ENCODE results near the gene TAB2.

TAB2 gene

DNA sequence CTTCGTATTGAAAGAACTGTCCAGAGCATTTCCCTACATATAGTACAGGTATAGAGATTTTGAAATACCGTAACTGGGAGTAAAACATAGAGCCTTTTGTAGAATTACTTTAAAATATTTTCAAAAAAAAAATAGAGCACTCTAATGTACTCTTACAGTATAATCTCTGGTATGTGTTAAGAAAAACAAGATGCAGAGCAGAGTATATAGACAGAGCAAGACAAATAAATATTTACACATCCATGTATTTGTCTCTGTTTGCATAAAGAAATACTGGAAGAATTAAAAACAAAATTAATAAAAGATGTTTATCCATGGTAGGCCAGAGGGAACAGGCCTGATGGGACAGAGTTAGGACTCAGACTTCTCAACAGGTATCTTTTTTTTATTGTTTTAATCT, 54.5 kb downstream of the TAB2 start:
- no peak for DNase-seq (ENCODE audit: low spot score)

DNA sequence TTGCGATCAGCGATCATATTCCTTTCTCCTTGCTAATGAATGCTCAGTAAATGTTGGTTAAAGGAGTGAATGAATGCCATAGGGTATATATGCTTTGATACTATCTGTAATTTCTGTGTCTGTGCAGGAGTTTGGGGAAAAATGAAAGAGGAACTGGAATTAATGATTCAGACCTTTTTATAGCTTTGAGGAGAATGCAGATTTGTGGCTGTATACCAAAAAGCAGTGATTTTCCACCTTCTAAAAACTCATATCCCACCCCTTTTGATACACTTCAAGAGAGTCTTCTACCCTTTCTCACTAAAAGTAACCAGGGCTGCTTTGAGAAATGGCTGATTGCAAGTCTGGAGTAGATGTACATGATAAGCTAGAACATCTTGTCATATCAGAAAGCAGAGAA, 56.0 kb downstream of the TAB2 start:
- no peak for DNase-seq (ENCODE audit: low spot score)

DNA sequence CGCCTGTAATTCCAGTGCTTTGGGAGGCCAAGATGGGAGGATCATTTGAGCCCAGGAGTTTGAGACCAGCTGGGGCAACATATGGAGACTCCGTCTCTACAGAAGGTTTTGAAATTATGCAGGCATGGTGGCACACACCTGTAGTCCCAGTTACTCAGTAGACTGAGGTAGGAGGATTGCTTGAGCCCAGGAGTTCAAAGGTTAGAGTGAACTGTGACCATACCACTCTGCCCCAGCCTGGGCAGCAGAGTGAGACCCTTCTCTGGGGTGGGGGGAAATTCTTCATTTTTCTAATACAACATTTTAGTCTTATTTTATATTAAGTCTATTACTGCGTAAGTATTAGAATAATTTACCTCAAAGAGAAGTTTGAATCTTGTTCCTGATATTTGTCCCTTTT, 62.5 kb downstream of the TAB2 start:
- no peak for DNase-seq (ENCODE audit: low spot score)

DNA sequence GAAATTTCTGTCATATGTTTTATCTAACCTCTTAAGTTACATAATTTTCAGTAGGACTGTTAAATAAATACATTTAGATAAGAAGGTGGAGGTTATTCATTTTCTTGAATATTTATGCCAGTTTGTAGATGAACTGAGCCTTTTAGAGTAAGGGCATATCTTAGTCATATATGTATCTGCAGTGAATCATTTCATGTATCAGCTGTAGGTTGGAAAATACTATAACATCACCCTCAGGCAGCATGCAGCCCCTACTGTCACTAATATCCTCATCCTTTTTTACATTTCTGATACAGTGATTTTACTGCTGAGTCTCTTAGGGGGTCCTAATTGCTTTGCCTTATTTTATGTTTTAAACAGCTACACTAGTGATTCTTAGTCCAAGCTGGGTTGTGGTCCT, 63.0 kb downstream of the TAB2 start:
- no peak for DNase-seq (ENCODE audit: low spot score)

DNA sequence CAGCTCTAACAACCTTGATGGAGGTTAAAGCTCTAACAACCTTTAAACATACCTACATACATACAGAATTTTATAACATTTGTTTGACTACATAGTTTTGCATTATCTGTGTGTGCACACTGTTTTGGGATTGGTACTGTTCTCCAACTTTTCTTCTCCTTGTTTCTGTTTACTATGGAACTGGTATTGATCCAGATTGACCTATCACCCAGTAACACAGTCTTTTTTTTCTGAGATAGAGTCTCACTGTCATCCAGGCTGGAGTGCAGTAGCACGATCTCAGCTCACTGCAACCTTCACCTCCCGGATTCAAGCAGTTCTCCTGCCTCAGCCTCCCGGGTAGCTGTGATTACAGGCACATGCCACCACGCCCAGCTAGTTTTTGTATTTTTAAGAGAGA, 65.9 kb downstream of the TAB2 start:
- DNase-seq (ENCODE audit: low spot score), result no peak

DNA sequence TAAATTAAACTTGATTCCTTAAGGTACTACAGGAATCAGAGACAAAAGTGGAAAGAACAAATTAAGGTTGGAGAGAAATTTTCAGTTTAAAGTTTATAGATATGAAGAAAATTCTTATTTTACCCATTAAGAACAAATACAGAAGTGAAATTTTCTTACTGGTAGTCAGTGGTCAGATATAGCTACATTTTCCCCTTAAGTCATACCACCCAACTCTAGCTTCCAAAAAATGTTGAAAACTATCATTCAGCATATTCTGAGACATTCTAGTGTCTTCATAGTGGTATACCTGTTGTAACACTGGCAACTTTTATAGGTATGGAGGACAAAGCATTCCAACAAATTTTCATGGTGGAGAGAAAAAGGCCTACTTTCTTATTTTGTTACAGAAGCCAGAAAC, 67.0 kb downstream of the TAB2 start:
- DNase-seq (ENCODE audit: low spot score), result no peak

DNA sequence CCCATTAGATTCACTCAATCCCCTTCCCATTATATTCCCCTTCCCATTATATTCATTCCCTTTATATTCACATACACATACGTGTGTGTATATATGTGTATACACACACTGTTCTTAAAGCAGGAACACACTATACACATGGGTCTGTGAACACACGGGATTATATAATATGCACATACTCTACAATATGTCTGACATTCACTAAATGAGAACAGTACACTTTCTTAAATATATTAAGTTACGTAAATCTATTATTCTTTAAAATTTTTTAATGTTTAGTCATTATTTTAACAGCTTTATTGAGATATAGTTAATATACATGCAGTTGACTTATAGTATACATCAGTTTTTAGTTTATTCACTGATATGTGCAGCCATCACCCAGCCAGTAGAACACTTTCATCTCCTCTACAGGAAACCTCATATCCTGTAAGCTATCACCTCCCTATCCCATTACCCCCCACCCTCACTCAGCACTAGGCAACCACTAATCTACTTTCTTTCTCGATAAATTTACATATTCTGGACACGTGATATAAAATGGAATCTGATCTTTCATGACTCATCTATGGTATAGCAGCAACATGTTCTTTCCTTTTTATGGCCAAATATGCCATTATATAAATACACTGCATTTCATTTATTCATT, 68.6 kb downstream of the TAB2 start:
- DNase-seq (ENCODE audit: low spot score), result no peak

DNA sequence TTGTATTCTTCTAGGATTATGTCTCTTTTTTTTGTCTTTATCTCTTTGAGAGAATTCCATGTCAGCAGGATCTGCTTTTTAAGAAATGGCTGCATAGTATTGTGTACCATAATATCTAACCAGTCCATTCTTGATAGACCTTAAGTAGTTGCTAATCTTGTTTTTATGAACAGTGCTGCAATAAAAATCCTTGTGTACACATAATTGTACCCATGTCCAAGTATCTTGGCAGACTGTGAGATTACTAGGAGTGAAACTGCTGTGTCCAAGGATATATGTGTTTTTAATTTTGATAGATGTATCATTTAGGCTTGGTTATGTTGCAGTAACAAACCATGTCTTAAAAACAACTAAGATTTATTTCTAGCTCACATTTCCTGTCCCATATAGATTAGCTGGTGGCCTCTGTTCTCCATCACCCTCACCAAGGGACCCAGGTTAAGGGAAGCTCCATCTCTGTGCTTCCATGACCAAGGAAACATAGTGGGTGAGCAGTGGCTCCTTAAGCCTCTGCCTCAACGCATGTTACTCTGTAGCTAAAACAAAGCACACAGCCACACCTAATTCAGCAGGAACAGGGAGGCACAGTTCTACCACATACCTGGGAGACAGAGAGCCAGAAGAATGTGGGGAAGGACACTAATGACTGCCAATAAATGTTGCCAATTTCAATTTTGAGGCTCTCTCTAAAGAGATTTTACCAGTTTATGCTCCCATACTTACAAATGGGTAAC, 70.4 kb downstream of the TAB2 start:
- DNase-seq (ENCODE audit: low spot score), result no peak

DNA sequence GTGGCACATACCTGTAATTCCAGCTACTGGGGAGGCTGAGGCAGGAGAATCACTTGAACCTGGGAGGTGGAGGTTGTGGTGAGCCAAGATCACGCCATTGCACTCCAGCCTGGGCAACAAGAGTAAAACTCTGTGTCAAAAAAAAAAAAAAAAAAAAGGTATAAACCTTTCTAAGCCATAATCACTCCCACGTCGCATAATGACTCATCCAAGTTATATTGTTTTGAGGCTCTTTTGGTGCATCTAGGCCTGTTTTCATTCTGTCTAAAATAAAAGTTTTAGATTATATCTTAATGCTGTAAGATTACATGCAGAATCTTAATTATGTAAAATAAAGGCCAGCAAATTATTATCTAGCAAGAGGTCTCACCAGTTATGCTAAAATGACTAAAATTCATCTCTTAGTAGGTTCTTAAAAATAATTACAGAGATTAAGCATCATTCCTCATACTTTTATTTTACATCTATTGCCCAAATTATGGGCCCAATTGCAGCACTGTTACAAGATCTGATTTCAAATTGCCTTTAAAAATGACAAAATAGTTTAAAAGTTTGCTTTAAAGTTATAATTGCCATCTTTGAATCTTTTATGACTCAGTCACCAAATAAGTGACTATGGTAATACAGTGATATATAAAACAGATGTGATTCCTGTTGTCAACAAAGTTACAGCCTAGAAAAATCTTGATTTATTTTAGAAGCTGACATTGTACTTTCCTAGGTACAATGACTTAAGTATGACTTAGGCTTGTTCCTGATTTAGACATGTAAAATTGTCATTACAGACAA, 72.2 kb downstream of the TAB2 start:
- no peak for DNase-seq (ENCODE audit: low spot score)

DNA sequence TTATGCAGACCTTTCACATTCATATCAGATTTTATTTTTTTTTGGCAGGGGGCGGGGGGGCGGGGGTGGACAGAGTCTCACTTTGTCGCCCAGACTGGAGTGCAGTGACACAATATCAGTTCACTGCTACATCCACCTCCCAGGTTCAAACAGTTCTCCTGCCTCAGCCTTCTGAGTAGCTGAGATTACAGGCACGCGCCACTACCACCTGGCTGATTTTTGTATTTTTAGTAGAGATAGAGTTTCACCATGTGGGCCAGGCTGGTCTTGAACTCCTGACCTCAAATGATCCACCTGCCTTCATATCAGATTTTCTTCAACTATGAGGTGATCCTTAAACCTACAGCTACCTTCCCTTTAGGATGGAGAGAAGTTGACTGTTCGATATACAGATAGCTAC, 74.6 kb downstream of the TAB2 start:
- DNase-seq (ENCODE audit: low spot score), result no peak

DNA sequence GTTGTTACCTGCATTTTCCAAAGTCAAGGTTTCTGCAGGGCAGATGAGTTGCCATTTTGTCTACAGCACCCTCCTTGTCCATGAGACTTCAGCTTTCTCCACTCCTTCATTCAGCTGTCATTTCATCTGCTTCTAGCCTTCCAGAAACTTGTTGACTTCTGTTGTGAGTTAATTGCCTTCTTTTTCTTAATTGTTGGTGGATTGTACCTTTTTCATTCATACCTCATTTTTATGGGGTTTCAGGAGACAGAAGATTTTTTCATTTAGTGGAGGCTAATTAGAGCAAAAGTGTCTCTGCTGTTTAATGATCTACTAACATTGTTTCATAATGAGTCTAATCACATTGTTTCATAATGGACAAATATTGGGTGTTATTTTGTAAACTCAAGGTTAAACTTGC, 75.0 kb downstream of the TAB2 start:
- no peak for DNase-seq (ENCODE audit: low spot score)

DNA sequence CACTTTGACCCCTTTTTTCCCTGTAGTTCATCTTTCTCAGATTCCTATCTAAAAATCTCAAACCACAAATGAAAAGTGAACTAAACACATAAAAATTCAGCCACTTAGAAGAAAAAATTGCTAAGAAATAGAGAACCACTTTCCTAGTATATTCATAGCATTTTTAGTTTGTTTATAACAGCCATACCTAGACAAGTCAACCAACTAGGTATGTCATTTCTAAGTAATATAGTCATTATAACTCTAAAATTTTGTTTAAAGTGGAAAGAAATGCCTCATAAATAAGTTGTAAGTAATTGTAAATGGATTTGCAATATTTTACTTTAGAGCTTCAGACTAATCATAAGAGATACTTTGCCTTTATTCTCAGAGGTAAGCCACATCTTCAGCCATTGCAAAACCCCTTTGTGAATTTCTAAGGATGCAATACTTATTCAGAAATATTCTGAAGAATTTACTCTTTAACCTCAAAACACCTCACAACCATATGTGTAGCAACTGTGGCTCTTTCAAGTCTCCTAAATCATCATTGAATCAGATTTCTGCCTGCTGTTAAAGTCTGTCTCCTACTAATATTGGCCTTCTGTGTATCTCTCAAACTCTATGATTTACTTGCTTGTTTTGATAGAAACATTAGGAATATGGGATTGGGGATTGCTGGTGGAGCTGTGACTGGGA, 75.6 kb downstream of the TAB2 start:
- no peak for DNase-seq (ENCODE audit: low spot score)

DNA sequence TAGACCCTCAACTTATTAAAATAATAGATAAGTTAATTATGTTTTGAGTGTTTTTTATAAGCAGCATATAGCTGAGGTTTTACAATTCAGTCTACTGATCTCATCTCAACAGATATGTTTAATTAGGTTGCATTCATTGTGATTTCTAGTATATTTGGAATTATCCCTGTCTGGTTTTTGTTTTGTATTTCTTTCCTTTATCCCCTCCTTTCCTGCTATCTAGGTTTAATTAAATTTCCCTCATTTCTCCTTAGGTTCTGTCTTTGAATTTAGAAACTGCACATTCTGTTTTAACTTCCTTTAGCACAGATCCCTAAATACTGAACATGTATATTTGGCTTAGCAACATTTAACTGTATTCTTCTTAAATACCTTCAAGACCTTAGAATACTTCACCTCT, 77.7 kb downstream of the TAB2 start:
- no peak for DNase-seq (ENCODE audit: low spot score)

DNA sequence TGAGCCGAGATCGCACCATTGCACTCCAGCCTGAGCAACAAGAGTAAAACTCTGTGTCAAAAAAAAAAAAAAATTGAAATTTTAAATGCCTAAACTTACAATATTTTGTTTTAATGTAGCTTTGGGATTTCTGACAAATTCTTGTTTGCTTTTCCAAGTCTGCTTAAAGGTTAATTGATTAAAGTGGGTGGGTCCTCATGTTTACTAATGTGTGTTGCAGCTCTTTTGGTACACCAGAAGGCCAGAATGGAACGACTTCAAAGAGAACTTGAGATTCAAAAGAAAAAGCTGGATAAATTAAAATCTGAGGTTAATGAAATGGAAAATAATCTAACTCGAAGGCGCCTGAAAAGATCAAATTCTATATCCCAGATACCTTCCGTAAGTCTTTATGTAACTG, 79.9 kb downstream of the TAB2 start:
- DNase-seq (ENCODE audit: low spot score), result no peak

DNA sequence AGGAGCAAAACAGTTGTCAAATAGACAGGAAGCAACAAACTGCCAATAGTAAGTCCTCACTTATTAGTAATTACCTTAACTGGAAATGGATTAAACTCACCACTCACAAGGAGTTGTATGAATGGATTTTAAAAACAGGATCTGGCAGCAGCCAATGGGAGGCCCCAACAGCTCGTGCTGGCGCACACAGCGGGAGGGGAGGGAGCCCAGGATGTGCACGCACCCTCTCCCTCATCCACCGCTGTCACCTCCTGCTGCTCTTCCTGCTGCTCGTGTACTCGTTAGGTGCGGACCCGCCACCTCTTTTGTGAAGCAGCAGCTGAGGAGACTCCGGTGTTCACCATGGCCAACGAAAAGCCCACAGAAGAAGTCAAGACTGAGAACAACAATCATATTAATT, 82.5 kb downstream of the TAB2 start, which contains the start of gene SUMO4:
Gene SUMO4, plus strand, starts transcription at position 213 of the 400 bp plus-strand sequence. Its CDS starts 130 bp downstream, at position 343.
- DNase-seq (ENCODE audit: low spot score), result no peak

DNA sequence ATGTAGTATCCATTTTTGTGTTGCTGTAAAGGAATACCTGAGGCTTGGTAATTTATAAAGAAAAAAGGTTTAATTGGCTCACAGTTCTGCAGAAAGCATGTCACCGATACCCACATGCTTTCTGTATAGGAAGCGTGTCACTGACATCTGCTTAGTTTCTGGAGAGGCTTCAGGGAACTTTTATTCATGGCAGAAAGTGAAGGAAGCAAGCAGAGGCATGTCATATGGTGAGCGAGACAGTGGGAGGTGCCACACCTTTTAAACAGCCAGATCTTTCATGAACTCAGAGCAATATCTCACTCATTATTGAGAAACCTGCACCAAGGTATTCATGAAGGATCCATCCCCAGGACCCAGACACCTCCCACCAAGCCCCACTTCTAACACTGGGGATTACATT, 86.0 kb downstream of the TAB2 start:
- DNase-seq (ENCODE audit: low spot score), result no peak

DNA sequence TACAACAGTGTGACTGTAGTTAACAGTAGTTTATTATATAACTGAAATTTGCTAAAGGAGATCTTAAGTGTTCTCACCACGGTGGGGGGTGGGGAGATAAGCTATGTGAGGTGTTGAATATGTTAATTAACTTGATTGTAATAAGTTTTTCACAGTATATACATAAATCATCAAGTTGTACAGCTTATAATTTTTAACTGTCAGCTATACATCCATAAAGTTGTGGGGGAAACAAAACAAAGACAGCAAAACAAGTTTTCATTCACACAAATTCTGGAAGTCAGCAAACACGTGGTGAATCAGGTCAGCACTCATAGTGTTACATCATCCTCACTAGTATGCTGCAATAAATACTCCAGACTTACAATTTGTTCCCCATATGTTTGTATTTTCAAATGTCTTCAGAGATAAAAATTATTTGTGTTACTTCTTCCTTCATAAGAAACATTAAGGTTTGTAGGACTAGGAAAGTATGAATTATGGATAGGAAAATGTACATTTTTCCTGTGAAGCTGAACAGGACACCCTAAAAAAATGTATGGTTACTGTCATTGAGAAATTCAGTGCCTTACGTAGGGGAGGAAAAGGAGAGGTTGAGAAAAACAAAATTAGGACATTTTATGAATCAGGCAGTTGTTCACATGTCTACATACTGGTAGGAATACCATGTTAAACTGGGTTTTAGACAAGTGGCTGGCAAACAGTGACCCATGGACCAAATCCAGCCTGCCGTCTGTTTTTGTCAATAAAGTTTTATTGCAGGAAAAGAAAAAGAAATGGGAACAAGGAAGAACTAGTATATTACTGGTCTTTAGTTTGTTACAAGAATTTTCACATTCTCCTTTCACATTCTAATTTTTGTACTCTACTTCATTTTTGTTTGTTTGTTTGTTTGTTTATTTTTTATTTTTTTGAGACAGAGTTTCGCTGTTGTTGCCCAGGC, 88.6 kb downstream of the TAB2 start:
- DNase-seq (ENCODE audit: low spot score), result no peak

DNA sequence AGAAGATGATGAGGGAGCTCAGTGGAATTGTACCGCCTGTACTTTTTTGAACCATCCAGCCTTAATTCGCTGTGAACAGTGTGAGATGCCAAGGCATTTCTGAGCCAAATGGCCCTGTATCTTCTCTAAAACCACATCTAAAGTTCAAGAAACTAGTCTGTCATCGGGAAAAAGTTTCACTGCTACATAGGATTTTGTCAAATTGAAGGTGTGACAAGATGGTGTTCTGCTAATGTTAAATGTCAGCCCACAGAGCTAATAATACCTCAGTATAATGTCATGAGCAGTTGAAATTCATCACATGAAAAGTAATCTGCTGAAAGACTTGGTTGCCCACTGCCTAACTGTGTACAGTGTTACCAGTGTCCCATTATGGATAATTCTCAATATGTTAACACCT, 92.1 kb downstream of the TAB2 start:
- DNase-seq (ENCODE audit: low spot score), result no peak

DNA sequence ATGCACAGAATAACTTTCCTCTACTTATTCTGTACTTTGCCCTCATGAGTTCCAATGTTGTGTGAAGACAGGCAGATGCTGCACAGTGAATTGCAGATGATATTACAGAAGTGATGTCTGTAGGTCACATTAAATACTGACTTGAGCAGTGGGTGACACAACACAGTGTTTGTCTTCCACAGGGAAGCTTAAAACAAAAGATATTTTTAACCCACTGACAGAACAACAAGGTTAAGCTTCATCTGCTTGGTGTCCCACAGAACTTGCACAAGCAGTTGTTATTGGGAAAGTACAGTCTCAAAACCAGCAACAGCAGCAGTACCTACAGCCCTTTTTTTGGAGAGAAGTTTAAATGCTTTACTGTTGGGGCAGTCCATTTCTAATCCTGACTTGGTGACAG, 93.0 kb downstream of the TAB2 start:
- no peak for DNase-seq (ENCODE audit: low spot score)

DNA sequence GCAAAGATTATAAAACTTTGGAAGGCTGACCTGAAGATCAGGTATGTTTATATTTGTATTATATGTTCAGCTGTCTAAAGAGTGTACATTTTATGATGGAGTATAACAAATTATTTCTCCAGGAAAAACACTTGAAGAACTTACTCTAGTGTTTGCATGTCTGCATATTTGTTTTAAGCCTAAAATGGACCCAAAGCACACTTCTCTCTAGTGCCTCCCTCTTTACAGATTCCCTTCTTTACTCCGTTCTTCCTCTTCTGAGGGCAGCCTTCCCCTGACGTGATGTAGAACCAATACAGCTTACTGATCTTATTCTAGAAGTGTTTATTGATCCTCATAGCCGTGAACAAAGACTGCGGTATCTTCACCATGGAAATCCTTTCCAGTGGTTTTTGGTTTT, 96.5 kb downstream of the TAB2 start:
- no peak for DNase-seq (ENCODE audit: low spot score)

DNA sequence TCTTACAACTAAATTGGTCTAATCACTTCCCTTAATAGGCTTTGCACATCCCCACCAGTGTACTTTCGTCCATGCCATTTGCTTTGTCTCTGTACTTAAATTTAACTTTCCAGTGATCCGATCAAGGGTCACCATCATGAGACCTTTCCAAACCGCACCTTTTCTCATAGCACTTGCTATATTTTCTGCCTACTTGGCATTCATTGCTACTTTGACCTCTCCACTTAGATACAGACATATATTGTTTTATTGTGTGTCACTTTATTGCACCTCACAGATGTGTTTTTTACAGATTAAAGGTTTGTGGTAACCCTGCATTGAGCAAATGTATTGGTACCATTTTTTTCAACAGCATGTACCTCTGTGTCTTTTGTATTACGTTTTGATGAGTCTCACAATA, 97.3 kb downstream of the TAB2 start:
- DNase-seq (ENCODE audit: low spot score), result no peak

Measured in iPS-NIHi11 (cell line).